HEK293 (cell line): Measurements from ENCODE around the gene TNRC6A.

Experiments
- CTCF ChIA-PET: fragments of 350-600 bp; formaldehyde crosslinking; extraction: SDS; loops from one replicate; lab custom pipeline; 2021; ENCODE audit warnings: antibody characterized with exemption; lab: Yijun Ruan, JAX
- POLR2A ChIA-PET: fragments of 300-600 bp; formaldehyde crosslinking; extraction: SDS; loops from one replicate; lab custom pipeline; 2020; ENCODE audit warnings: antibody characterized with exemption, inconsistent platforms; lab: Yijun Ruan, JAX
- H3K27ac ChIP-seq: fragments of 200-500 bp; sonication (Bioruptor generic); 2 replicates; pipeline ENCODE4 v1.5.1; 2014; ENCODE audit warnings: low read depth, low read length, control low read depth, inconsistent platforms; ENCODE audit errors: extremely low read depth
- H3K36me3 ChIP-seq, 2 experiments: fragments of 200-500 bp in 1 of 2; sonication (Bioruptor generic) in 1 of 2; 1 replicate in 1 of 2; 2 replicates in 1 of 2; pipeline ENCODE4 v1.5.1; 2014 to 2017; ENCODE audit warnings: inconsistent platforms in 2 of 2, low read length in 2 of 2; ENCODE audit not compliant: control insufficient read depth in 2 of 2, insufficient read depth in 1 of 2
- H3K4me1 ChIP-seq: fragments of 200-500 bp; sonication (Bioruptor generic); 2 replicates; pipeline ENCODE4 v1.5.1; 2014; ENCODE audit warnings: mild to moderate bottlenecking, low read length, inconsistent platforms; ENCODE audit not compliant: control insufficient read depth, insufficient read depth
- H3K4me3 ChIP-seq: 2 replicates; pipeline ENCODE4 v1.5.1; 2011; ENCODE audit warnings: low read depth, mild to moderate bottlenecking, control low read depth, low read length, moderate library complexity
- H3K9me3 ChIP-seq: fragments of 200-500 bp; sonication (Bioruptor generic); 2 replicates; pipeline ENCODE4 v1.5.1; 2014; ENCODE audit warnings: low read depth, low read length, inconsistent platforms; ENCODE audit not compliant: control insufficient read depth, insufficient read depth
- BCL11B ChIP-seq: fragments of 450-650 bp; formaldehyde crosslinking; IDR thresholded peaks from 2 replicates; pipeline ENCODE4 v1.5.1; 2016; ENCODE audit warnings: low read depth, missing biosample characterization, missing genetic modification characterization
- GLI2 ChIP-seq: fragments of 450-650 bp; formaldehyde crosslinking; IDR thresholded peaks from 2 replicates; pipeline ENCODE4; 2017; ENCODE audit warnings: missing biosample characterization, missing genetic modification characterization, low read depth, borderline replicate concordance
- INSM2 ChIP-seq: fragments of 450-650 bp; formaldehyde crosslinking; IDR thresholded peaks from 2 replicates; pipeline ENCODE4 v1.5.1; 2016; ENCODE audit warnings: missing biosample characterization, missing genetic modification characterization
- ZBTB20 ChIP-seq: fragments of 450-650 bp; formaldehyde crosslinking; IDR thresholded peaks from 2 replicates; pipeline ENCODE4 v1.5.1; 2016; ENCODE audit warnings: missing biosample characterization, missing genetic modification characterization
- ZFP69B ChIP-seq: fragments of 450-650 bp; formaldehyde crosslinking; IDR thresholded peaks from 2 replicates; pipeline ENCODE4 v1.5.1; 2016; ENCODE audit warnings: missing biosample characterization, missing genetic modification characterization
- ZNF132 ChIP-seq: fragments of 450-650 bp; formaldehyde crosslinking; IDR thresholded peaks from 2 replicates; pipeline ENCODE4 v1.5.1; 2017; ENCODE audit warnings: missing biosample characterization, missing genetic modification characterization, borderline replicate concordance
- ZNF140 ChIP-seq: fragments of 450-650 bp; formaldehyde crosslinking; IDR thresholded peaks from 2 replicates; pipeline ENCODE4 v1.5.1; 2016; ENCODE audit warnings: missing biosample characterization, missing genetic modification characterization
- ZNF155 ChIP-seq: fragments of 450-650 bp; formaldehyde crosslinking; IDR thresholded peaks from 2 replicates; pipeline ENCODE4 v1.5.1; 2016; ENCODE audit warnings: missing biosample characterization, missing genetic modification characterization
- ZNF18 ChIP-seq: fragments of 450-650 bp; formaldehyde crosslinking; IDR thresholded peaks from 2 replicates; pipeline ENCODE4 v1.5.1; 2016; ENCODE audit warnings: missing biosample characterization, missing genetic modification characterization
- ZNF2 ChIP-seq: fragments of 450-650 bp; formaldehyde crosslinking; IDR thresholded peaks from 2 replicates; pipeline ENCODE4 v1.5.1; 2016; ENCODE audit warnings: missing biosample characterization, missing genetic modification characterization
- ZNF311 ChIP-seq: fragments of 450-650 bp; formaldehyde crosslinking; IDR thresholded peaks from 2 replicates; pipeline ENCODE4 v1.5.1; 2017; ENCODE audit warnings: missing biosample characterization, missing genetic modification characterization, borderline replicate concordance
- ZNF335 ChIP-seq: fragments of 450-650 bp; formaldehyde crosslinking; conservative IDR thresholded peaks from 2 replicates; pipeline ENCODE4 v1.5.1; 2016; ENCODE audit warnings: missing biosample characterization, missing genetic modification characterization
- ZNF416 ChIP-seq: fragments of 450-650 bp; formaldehyde crosslinking; IDR thresholded peaks from 2 replicates; pipeline ENCODE4 v1.5.1; 2016; ENCODE audit warnings: missing biosample characterization, missing genetic modification characterization
- ZNF449 ChIP-seq: fragments of 450-650 bp; formaldehyde crosslinking; IDR thresholded peaks from 2 replicates; pipeline ENCODE4 v1.5.1; 2017; ENCODE audit warnings: missing biosample characterization, mild to moderate bottlenecking, missing genetic modification characterization, moderate library complexity
- ZNF501 ChIP-seq: fragments of 450-650 bp; formaldehyde crosslinking; IDR thresholded peaks from 2 replicates; pipeline ENCODE4 v1.5.1; 2016; ENCODE audit warnings: missing biosample characterization, missing genetic modification characterization
- ZNF529 ChIP-seq: fragments of 450-650 bp; formaldehyde crosslinking; IDR thresholded peaks from 2 replicates; pipeline ENCODE4 v1.5.1; 2017; ENCODE audit warnings: missing genetic modification characterization, missing biosample characterization; ENCODE audit not compliant: insufficient replicate concordance
- ZNF558 ChIP-seq: fragments of 450-650 bp; formaldehyde crosslinking; IDR thresholded peaks from 2 replicates; pipeline ENCODE4 v1.5.1; 2016; ENCODE audit warnings: missing biosample characterization, missing genetic modification characterization
- ZNF623 ChIP-seq: fragments of 450-650 bp; formaldehyde crosslinking; IDR thresholded peaks from 2 replicates; pipeline ENCODE4 v1.5.1; 2016; ENCODE audit warnings: missing biosample characterization, missing genetic modification characterization
- ZNF654 ChIP-seq: fragments of 450-650 bp; formaldehyde crosslinking; IDR thresholded peaks from 2 replicates; pipeline ENCODE4 v1.5.1; 2016; ENCODE audit warnings: low read depth, missing biosample characterization, missing genetic modification characterization
- ZNF692 ChIP-seq: fragments of 450-650 bp; formaldehyde crosslinking; IDR thresholded peaks from 2 replicates; pipeline ENCODE4 v1.5.1; 2016; ENCODE audit warnings: missing biosample characterization, missing genetic modification characterization
- ZSCAN4 ChIP-seq: fragments of 450-650 bp; formaldehyde crosslinking; IDR thresholded peaks from 2 replicates; pipeline ENCODE4 v1.5.1; 2017; ENCODE audit warnings: missing biosample characterization, missing genetic modification characterization

TNRC6A gene

GRCh38 chr16:24773771-24774427 lies 44.4 kb downstream of the TNRC6A start:
- Histone ChIP-seq H3K36me3 (peaks cover 13 to 45% of the 10 kb centered on the region in 2 experiments), H3K27ac (no peak overlapping the region), H3K4me3 (no peak overlapping the region), H3K9me3 (no peaks in the 10 kb centered on the region), H3K4me1 (peaks cover 4% of the 10 kb centered on the region; the same call in 1 of the 2 replicates)
- TF ChIP-seq ZNF2 (tag by site-specific recombination): no peak
- ChIA-PET POLR2A (no interaction called here), CTCF (interaction anchor here (0.6 kb wide), 1 partner anchor 9 kb away, joined by 3 read pairs; no protein-coding TSS in a partner anchor)

GRCh38 chr16:24774510-24774909 lies 45.1 kb downstream of the TNRC6A start:
- CTCF ChIA-PET: no interaction called here
- POLR2A ChIA-PET: no interaction called here

GRCh38 chr16:24775455-24775854 lies 46.0 kb downstream of the TNRC6A start:
- peaks cover 17 to 60% of the 10 kb centered on the region in 2 experiments for H3K36me3 ChIP-seq
- POLR2A ChIA-PET: no interaction called here
- CTCF ChIA-PET: no interaction called here

More at GRCh38 chr16:24774510-24774909, 45.1 kb downstream of the TNRC6A start:
- H3K9me3 ChIP-seq: no peaks in the 10 kb centered on the region
- peaks cover 4% of the 10 kb centered on the region; the same call in 1 of the 2 replicates for H3K4me1 ChIP-seq
- TF ChIP-seq ZNF529 (tag by site-specific recombination): no peak
- H3K27ac ChIP-seq: no peak overlapping the region
- H3K36me3 ChIP-seq: peaks cover 17 to 51% of the 10 kb centered on the region in 2 experiments
- H3K4me3 ChIP-seq: no peak overlapping the region

More at GRCh38 chr16:24775455-24775854, 46.0 kb downstream of the TNRC6A start:
- Histone ChIP-seq H3K9me3 (no peaks in the 10 kb centered on the region), H3K4me1 (peaks cover 4% of the 10 kb centered on the region; the same call in 1 of the 2 replicates), H3K4me3 (no peak overlapping the region), H3K27ac (no peak overlapping the region)
- no peak for TF ChIP-seq ZFP69B (tag by site-specific recombination)
- TF ChIP-seq ZNF311: no peak
- TF ChIP-seq ZNF692 (tag by site-specific recombination): no peak
- no peak for TF ChIP-seq GLI2 (tag by site-specific recombination)
- no peak for TF ChIP-seq BCL11B (tag by site-specific recombination)
- no peak for TF ChIP-seq ZNF501 (tag by site-specific recombination)
- no peak for TF ChIP-seq ZNF335 (tag by site-specific recombination)
- TF ChIP-seq ZNF155 (tag by site-specific recombination): no peak
- TF ChIP-seq ZBTB20 (tag by site-specific recombination): no peak
- TF ChIP-seq ZNF449: no peak
- TF ChIP-seq ZSCAN4 (tag by site-specific recombination): no peak
- TF ChIP-seq INSM2 (tag by site-specific recombination): no peak
- TF ChIP-seq ZNF140: no peak
- no peak for TF ChIP-seq ZNF558 (tag by site-specific recombination)
- no peak for TF ChIP-seq ZNF132 (tag by site-specific recombination)
- TF ChIP-seq ZNF654 (tag by site-specific recombination): no peak
- TF ChIP-seq ZNF623: no peak
- TF ChIP-seq ZNF18 (tag by site-specific recombination): no peak
- TF ChIP-seq ZNF416: no peak
